ENCODE data around the gene ITPRIPL1.
A peak's percentile ranks its signal among the peaks of the same experiment; 100 is the strongest.

ITPRIPL1 gene

GRCh38 chr2:96320728-96321622, 4.1 kb upstream of the ITPRIPL1 start:
- DNase-seq (ENCODE audit: low spot score): peak; percentile 41

GRCh38 chr2:96323849-96324248, 1.3 kb upstream of the ITPRIPL1 start:
- DNase-seq (ENCODE audit: low spot score): no peak

DNA sequence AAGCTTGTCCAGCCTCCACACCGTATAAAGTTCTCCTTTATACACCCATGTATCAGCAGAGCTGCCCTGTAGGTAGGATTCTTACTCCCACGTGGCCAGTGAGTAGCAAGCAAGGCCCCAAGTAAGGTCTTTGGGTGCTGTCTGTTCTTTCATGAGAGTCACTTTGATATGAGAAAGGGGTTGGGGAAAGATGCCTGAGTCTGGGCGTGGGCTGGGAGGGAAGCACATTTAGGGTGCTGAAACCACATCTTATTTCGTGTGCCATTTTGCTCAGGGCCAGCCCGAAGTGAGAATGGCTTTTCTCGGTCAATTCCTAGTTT, 436 bp upstream of the ITPRIPL1 start:
- no peak for DNase-seq (ENCODE audit: low spot score)

DNA sequence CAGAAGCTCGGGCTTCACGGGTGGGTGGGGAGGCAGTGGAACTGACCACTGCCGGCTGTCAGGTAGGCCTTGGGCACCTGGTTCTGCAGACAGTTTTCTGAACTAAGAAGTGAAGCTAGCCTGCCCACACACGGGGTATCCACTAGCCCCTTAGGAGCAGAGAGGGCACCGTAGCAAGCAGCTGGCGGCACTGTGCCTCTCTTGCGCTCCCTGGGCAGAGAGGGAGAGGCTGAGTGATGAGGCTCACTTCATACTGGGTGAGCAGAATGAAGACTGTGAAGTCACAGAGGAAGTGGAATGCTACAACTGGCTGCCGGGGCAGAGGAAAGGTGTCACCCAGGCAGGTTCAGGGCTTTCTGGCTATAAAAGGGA, 753 bp downstream of the ITPRIPL1 start:
- no peak for DNase-seq (ENCODE audit: low spot score)

- no peak for DNase-seq (ENCODE audit: low spot score)
Observed at GRCh38 chr2:96326564-96326963, 1.4 kb downstream of the ITPRIPL1 start.

- no peak for DNase-seq (ENCODE audit: low spot score)
Observed at GRCh38 chr2:96326990-96327820, 2.1 kb downstream of the ITPRIPL1 start.

DNA sequence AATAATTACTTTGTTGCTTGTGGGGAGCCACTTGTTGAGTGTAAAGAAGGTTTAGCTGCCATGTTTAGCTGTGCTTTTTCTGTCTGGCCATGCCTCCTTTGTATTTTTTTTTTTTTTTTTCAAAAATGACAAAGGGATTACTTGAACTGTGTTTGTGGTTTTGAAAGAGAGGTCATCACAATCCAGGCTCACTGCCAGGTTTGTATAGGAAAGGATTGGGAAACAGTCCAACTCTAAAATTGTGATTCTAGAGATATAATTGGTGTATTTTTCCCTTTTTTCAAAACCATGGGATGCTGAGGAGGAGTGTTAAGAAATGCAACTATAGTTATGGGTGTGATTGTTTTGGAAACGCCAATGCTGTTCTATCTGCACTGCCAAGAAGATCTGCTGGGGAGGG, 4.3 kb downstream of the ITPRIPL1 start:
- no peak for DNase-seq (ENCODE audit: low spot score)

- DNase-seq (ENCODE audit: low spot score): no peak
Observed at GRCh38 chr2:96329874-96330273, 4.8 kb downstream of the ITPRIPL1 start.

- no peak for DNase-seq (ENCODE audit: low spot score)
Observed at GRCh38 chr2:96330407-96330806, 5.3 kb downstream of the ITPRIPL1 start.

DNA sequence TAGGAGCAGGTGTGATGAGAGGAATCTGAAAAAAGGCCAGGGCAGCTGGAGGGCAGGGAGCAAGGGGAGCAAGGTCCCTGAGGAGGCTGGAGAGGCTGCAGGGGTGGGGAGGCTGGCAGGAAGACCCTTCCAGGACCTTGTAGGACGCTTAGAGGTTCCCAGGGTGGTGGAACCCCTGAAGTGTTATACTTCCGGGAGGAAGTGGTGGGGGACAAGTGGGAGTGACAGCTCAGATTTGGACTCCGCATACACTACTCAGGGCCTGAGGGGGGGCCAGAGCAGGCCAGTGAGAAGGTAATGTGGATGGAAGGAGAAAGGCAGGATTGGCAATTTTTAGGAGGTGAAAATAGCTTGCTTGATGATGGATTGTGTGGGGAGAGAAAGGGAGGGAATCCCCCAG, 8.6 kb downstream of the ITPRIPL1 start:
- no peak for DNase-seq (ENCODE audit: low spot score)

DNA sequence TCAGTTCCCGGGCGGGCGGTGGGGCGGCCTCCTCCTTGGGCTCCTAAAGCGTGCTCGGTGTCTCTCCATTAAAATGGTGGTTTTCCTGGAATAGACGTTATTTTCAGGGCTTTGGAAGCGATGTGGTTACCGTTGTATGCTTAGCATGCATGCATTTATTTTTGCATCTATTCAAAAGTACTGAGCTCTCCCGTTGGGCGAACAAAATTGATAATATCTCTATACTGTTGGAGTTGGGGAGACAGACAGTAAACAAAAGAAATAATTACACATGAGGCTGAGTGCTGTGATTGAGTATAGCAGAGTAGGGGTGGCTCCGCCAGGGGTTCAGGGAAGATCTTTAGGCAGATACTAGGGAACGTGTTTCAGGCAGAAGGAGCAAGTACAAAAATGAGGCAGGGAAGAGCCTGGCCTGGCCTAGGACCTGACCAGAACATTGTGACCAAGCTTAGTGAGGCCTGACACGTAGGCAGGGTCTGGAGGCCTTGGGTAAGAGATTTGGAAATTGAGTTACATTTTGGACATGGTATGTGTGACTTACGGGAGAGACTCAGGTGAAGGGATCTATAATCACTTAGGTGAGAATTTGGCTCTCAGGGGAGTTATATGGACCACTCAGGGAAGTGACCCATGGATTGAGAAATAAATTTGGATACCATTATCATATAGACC, 11.1 kb downstream of the ITPRIPL1 start:
- DNase-seq (ENCODE audit: low spot score): no peak

GRCh38 chr2:96336873-96337272, 11.8 kb downstream of the ITPRIPL1 start:
- DNase-seq (ENCODE audit: low spot score): no peak

GRCh38 chr2:96340493-96341414, 15.6 kb downstream of the ITPRIPL1 start:
- DNase-seq (ENCODE audit: low spot score): no peak

GRCh38 chr2:96341641-96342040, 16.5 kb downstream of the ITPRIPL1 start:
- no peak for DNase-seq (ENCODE audit: low spot score)

DNA sequence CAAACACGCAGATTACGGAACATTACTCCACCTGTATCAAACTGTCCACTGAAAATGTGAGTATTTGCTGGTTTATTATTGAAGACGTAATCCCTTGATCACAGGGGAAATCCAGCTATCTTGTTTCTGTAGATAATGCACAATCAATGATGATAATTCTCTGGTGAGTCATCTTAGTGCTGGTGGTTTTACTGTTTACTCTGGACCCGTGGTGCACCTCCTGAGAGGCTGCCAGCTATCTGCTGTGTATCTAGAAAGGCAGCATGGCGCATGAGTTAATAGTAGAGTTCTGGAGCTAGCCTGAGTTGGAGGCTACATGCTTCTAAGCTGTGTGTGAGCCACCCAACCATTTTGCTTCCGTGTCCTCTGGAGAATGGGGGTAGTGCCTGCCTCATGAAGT, 17.0 kb downstream of the ITPRIPL1 start:
- no peak for DNase-seq (ENCODE audit: low spot score)

DNA sequence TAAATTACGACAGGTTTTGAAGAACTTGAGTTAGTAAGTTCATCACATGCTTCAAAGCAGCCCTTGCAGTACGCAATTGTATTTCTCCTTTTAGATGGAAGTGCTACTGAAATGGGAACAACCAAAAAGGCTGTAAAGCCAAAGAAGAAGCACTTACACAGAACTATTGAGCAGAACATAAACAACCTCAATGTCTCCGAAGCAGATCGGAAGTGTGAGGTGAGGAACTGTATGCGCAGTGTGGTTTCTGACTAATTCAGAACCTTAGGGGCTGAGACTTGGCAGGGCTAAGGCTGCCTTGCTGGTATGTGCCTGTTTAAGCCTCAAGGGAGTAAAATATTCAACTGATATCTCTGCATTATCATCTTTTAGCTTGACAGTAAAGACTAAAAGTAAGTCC, 18.9 kb downstream of the ITPRIPL1 start:
- no peak for DNase-seq (ENCODE audit: low spot score)

GRCh38 chr2:96345438-96345837, 20.3 kb downstream of the ITPRIPL1 start:
- no peak for DNase-seq (ENCODE audit: low spot score)

DNA sequence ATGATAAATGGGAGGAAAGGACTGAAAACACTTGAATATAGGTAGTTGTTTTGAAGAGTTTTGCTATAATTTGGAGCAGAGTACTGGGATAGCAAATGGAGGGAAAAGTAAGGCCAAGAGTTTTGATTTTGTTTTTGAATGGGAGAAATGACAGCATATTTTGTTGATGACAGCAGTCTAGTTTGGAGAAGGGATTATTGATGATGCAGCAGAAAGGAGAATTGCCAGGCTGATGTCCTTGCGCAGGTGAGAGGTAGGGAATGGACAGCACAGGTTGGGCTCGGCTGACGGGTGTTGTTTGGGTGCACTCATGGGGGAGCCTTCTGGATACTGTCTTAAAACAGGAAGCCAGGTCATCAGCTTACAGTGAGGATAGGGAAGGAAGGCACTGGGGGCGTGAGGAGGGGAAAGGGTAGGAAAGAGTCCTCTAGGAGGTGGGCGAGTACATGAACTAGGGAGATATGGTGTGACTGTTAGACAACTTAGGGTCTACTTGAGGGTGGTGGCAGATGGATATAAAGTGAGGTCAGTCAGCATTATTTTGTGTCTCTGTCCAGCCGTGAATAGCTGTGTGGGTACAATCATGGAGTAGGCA, 20.8 kb downstream of the ITPRIPL1 start:
- DNase-seq (ENCODE audit: low spot score): no peak

- no peak for DNase-seq (ENCODE audit: low spot score)
Observed at GRCh38 chr2:96347395-96347794, 22.3 kb downstream of the ITPRIPL1 start.

- no peak for DNase-seq (ENCODE audit: low spot score)
Observed at GRCh38 chr2:96353032-96353561, 28.0 kb downstream of the ITPRIPL1 start.

GRCh38 chr2:96353606-96354101, 28.5 kb downstream of the ITPRIPL1 start:
- DNase-seq (ENCODE audit: low spot score): no peak

Measured in HuH-7.5 (cell line).